Stimulated activated CD8-positive, alpha-beta memory T cell treated with anti-CD3 and anti-CD28 coated beads, Interleukin-7, amount 100 ng/mL, for 24 hours (primary cell): ENCODE data around the gene KLF3.
A peak's percentile ranks its signal among the peaks of the same experiment; 100 is the strongest.

Experiments used
- DNase-seq: peaks from one replicate; pipeline ENCODE4 v3.0.0-alpha.2; 2020; ENCODE audit warnings: low read depth

KLF3 gene

DNA sequence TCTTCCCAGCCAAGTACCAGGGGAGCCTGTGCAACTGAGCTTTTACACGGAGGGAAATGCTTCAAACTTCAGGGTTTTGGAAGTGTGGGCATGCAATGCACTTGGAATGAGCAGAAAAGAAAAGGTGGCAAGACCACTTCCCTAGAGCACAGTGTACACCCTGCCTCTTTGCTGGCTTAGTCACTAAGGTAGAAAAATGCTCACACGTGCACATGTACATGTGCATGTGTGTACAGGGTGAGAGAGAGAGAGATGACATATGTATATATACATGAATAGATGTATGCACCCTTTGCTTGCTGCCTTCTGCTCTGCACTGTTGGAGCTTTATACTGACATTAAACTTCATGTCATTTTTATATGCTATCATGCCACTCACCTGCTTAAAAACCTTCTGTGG, 7.9 kb upstream of the KLF3 start:
- no peak for DNase-seq

DNA sequence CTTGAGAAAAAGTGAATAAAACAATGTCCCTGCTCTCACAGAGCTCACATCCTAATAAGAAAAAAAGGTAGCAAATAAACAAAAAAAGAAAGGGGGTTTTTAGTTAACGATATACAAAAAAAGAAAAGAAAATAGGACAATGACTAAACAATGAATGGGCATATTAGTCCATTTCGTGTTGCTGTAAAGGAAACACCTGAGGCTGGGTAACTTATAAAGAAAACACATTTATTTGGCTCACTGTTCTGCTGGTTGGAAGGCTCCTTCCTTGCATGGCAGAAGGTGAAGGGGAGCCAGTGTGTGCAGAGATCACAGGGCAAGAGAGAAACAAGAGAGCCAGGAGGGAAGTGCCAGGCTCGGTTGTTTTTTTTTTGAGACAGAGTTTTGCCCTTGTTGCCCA, 4.7 kb upstream of the KLF3 start:
- DNase-seq: no peak

DNA sequence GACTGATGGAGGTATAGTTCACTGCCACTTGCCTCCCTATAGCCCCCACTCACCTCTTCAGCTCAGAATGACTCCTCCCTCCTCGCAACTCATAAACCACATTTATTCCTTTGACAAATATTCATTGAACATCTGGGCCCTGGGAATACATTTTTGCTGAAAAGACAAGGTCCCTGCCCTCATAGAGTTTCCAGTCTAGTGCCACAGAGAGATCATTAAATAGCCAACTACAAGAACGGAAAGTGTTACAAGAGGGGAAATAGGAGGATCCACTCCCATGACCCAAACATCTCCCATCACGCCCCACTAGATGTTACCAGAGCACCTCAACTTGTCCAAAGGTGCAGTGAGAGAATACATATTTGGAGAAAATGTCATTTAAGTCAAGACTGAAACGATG, 3.2 kb upstream of the KLF3 start:
- no peak for DNase-seq

DNA sequence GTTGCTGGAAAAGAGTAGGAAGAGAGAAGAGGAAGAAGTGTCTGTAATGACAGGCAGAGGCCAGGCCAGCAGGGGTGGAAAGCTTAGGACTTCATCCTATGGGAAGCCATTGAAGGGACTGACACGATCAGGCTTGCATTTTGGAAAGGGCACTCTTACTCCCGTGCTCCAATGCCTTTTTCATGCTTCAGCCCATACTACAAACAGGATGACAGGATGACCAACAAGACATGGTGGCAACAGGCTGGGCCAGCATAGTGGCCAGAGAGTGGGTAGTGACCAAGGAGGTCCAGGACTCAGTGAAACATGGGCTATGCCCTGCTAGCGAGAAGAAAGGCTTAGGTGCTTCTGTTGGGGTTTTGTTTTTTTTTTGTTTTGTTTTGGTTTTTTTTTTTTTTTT, 2.6 kb upstream of the KLF3 start:
- no peak for DNase-seq

DNA sequence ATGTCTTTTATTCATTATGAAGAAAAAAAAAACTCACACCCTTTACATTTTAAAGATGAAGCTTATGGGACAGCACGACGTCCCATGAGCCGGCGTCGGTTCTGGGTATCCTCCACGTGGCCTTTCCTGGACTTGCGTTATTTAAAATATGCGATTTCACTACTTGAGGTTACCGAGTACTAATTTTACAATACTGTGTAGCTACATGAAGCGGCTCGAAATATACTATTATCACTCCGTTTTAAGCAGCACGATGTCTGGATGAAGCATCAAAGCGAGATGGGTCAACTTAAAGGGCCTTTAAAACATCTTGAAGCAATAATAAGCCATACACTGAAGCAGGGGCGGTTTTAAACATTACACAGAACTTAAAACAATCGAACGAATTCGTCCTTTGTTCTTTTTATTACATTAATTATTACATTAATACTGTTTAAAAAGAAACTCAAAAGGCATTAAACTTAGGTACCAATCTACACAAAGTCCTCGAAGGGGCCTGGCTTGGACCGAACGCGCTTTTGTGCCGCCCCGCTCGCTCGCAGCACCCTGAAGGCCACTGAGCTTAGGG, 1.4 kb upstream of the KLF3 start:
- DNase-seq: no peak

DNA sequence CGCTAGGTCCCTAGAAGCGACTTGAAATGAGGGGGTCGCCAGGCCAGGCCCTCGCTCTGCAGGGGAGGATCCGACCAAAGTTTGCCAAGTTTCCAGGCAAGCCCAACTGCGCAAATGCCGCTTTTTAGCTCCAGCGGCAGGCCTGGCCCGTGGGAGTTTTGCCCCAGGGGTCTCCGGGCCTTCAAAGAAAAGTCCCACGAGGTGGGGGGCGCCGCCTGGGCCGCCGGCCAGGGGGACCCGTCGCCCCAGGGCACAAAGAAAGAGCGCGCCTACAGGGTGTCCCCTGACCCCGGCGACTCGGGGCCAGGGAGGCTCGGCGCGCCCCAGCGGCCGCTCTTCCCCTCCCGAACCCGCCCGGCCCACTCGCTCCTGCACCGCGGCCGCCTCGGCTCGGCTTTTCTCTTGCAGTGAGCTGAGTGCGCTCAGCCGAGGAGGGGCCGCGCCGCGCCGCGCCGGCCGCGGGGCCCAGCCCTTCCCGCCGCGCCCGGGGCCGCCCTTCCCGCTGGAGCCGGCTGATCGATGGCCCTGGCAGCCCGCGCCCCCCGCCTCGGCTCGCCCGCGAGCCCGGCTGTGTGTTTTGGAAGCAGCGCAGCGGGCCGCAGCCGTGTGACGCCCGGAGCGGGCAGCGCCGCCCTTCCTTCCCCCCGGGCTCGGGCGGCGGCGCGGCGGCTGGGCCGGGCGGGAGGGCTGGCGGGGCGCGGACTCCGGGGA, 754 bp upstream of the KLF3 start:
- peak; percentile 24 for DNase-seq

DNA sequence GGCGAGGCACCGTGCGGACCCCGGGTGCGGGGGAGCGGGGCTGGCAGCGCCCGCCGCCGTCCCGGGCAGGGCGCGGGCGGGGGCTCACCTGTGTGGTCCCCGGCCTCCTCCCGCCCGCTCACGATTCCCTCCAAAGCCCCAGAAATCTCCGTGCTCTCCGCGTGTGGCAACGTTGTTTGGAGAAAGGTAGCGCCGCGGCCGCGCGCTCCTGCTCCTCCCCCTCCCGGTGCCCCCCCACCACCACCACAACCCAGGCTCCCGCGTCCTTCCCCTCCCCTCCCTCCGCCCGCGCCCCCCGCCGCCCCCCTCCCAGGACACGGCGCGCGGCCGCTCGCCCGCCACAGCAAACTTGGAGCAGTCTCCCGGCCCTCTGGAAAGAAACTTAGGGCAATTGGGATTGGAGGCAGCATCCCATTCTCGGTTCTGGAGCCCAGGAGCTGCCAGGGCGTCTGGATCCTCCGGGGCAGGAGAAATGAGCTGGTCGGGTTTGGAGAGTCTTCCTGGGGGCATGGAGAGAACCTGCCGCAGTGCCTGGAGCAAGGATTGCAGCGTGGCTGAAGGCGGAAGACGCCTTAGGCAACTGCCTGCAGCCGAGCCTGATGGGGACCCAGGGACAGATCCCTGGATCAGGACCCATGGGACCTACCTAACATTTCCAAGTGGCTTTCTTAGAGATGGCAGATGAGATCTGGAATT, 855 bp downstream of the KLF3 start:
- DNase-seq: no peak

DNA sequence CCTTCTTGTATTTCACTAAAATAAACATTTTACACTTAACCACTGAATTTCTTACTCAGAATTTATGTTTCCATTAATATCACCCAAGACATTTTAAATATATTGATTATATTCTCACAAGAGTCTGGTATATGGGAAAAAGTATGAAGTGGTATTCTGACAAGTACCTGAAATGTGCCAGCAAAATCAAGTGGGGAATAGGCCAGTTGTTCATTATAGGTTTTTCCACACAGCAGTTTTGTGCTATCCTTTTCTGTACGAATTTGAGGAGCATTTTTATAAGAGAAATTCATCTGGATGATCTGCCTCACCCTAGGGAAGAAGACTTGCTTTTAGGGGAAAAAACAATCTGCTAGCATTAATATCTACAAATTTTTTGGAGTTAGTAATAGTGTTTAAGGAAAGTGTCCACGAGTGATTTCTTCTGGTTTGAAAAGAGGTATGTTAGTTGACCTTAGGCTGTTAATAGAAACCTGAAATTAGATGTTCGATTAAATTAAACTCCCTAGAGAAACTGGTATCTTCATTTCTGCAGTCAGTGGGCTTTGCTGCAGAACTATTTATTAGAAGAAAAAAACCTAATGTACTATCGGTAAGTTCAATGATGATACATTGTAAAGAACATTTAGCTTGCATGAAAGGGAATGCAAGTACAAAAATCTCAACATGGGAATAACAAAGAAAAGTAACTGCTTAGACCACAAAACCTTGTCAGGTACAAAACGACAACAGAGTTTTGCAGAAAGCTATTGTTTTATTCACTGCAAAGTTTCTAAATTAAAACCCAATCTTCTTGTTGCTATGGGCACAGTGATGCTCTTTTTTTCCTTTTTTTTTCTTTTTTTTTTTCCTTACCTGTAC, 1.8 kb downstream of the KLF3 start:
- DNase-seq: no peak

DNA sequence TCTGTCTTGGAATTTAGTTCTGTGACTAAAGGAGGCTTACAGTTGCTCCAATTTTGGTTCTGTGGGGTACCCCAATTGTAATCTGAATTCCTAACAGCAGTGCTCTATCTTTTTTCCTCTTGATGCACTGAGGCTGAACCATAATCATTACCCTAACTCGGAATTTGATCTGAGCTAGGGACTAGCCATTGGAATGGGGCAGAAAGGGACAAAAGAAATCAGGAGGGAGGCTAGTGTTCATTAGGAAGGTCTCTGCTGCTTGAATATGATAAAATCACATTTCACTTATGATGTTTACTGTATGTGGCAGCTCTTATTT, 2.7 kb downstream of the KLF3 start:
- DNase-seq: no peak

DNA sequence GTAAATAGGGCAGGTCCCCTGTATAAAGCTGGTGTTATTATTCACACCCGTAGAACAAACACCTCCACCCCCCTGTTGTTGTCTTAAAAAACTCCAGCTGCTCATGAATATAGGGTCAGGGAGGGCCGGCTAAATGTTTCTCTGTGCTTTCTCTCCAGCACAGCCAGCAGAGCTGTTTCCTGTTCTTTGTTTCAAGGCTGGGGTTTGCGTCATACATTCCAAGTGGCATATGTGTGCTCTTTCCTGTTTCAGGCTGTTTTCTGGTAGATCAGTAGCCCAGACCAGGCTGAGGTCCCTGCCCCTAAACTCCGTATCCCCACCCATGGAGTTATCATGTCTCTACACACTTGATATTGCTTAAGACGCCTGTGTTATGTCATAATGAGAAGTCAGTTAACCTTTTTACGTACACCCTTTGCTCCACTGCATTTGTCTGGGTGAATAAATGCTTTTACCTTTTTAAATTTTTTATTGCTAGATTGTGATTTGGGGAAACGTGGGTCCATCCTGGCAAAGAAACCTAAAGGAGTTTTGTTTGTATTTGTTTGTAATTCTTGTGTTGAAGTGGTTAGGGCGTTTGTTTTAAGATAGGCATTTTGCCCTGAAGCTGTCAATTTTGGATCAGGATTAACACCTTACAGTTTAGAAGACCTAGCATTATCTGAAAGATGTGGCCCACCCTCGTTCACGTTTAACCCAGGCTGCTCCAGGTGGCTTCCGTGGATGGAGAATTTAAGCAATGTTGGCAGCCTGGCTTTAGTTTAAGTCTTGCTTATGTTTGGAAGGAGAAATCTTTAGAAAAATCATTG, 3.3 kb downstream of the KLF3 start:
- DNase-seq: no peak

DNA sequence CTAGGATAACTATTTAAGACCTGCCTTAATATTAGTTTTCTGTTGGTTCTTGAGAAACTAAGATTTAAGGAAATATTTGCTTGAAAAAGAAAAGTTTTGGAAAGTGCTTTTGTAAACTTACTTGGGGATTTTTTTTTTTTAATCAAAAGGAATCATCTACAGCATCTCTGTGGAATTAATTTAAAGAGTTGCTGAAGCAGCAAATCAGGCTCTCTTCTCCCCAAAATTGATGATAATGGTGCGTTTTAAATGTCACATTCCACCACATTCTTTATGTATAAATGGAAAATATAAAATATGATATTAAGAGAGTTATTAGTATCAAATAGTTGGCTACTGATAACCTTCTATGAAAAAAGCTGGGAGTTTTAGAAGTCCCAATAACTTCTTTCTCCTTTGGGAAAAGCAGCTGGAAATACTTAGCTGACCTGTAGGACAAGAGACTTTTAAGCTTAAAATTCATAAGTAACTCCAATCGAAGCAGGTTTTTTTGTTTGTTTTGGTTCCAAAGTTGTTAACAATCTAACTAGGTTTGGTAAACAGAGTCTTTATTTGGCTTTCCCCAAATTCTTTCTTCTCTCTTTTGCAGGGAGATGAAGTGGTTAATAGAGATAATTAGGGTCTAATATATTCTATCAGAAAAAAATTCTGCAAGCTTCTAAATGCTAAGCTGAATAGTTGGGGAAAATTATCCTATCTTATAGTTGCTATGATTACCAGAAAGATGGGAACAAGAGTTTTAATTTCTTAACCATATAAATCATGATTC, 4.4 kb downstream of the KLF3 start:
- DNase-seq: no peak

DNA sequence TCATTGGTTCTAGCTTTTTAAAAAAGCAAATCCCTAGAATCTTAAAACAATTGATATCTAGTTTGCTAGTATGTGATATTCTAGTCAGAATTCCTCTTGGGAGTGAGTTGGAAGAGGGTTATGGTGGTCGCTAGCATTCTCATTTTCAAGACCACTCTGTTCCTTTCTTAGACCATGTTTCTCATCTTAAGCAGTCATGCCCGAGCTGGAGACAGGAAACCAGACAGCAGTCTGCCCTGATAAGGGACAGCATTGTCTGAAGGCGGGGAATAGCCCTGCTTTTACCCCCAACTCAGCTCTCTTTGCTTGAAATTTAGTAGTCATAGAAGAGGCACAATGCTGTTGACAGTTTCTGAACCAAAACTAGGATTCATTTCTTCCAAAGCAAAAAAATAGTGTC, 5.2 kb downstream of the KLF3 start:
- no peak for DNase-seq

DNA sequence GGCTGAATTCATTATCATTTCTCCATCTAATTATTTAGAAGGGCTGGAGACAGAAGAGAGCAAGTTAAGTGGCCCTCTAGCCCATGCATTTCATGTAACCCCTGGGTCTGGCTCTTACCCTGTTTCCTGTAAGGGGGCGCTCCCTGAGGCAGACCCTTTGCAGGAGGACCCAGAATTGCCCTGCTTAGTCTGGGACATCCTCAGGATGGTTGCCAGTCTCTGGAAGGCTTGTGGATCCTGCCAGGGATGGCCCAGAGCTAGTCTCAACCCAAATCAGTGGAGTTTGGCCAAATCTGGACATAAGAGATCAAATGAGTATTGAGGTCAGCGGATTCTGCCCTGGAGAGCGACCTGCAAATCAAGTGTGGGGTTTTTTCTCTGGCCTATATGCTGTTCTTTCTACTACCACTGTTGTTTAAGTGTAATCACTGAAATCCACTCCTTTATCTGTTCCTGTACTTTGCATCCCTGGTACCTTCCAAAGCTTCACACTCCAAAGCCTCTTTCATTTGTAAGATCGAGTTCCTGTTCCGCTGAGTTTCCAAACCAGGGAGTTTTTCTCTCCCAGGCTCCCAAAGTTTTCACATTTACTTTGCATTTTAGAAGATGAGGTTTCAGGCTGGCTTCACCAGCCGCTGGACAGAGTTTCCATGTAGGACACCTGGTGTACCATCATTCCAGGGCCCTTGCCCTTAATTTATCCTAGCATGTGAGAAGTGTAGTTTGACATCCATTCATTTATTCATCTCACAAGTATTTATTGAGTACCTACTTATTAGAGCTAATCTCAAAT, 6.3 kb downstream of the KLF3 start:
- no peak for DNase-seq

DNA sequence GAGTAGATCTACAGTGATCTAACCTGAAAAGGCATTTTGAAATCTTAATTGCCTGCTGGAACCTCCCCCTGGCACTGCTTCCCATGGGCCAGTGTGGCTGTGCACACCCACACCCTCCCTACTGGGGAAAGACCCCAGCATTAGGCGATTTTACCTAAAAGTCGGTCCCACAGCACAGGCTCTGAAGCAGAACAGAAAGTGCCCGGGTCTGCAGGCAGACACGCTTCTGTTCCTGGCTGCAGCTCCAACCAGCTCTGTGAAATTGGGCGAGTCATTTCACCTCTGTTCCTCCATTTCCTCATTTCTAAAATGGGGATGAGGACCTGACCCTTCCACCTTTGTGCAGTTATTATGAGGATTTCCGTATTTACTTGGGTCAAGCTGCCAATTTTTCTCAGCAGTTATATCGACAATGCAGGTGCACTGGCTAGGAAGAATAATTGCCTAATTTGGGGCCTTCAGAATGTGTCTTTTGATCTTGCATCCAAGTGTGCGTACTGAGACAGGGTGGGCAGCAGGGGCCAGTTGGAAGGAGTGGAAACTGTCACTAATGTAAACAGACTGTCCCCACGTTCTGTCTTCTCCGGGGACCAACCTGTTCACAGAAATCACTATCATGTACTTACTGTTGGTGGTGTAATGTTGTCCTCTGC, 7.1 kb downstream of the KLF3 start:
- DNase-seq: no peak

DNA sequence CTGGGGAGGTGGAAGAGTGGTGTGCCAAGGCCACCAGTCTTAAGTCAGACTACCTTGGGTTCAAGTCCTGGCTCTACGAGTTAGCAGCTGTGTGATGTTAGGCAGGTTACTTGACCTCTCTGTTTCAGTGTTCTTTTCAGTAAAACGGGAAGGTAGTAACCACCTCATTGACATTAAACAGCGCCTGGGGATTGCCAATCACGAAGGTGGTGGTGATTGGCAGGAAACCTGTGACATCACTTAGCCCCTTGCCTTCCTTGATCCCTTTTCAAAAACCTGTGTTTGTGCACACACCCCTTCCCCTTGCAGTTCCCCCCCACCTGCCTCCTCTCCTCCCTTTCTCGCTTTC, 7.6 kb downstream of the KLF3 start:
- no peak for DNase-seq

DNA sequence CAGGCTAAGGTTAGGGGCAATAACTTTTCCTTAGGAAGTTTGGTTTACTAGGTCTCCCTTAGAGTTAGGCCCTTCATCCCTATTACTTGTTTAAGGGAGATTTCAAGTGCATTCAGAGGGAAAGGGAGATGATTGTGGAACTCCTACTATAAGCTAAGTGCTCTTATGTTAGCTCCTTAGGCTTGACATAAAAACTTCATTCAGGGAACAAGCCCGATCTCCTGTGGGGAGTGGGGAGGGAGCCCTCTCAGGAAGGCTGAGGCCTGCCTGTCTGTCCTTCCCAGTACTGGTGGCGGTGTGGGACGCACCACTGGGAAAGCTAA, 8.0 kb downstream of the KLF3 start:
- no peak for DNase-seq

DNA sequence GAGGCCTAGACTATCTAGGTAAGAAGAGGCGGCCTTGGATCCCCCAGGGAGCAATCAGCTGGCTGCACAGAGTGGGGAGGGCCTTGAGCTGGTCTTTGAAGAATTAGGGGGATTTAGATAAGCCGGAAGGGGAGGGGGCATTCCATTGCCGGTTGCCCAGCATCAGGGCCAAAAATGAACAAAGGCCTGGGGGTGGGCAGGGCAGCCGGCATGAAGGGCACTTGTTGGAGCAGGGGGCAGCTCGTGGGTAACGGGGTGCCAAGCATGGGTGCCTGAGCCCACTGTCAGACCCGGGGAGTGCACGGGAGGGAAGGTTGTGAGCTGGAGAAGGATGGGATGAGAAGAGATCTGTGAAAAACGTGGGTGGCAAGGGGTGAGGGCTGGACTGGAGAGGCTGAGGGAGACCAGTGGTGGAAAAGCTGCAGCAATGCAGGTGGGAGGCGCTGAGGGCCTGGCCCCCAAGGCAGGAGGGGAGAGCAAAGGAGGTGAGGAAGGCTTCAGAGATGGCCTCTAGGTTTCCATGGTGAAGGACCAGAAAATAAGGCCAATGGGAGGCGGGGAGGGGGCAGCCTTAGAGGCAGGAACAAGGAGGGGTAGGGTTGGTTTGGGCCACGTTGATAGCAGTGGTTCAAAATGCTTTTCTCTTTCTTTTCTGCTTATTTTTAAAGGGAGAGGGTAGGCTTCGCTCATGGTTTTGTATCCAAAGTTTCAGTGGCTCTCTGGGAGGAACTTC, 8.6 kb downstream of the KLF3 start:
- no peak for DNase-seq

DNA sequence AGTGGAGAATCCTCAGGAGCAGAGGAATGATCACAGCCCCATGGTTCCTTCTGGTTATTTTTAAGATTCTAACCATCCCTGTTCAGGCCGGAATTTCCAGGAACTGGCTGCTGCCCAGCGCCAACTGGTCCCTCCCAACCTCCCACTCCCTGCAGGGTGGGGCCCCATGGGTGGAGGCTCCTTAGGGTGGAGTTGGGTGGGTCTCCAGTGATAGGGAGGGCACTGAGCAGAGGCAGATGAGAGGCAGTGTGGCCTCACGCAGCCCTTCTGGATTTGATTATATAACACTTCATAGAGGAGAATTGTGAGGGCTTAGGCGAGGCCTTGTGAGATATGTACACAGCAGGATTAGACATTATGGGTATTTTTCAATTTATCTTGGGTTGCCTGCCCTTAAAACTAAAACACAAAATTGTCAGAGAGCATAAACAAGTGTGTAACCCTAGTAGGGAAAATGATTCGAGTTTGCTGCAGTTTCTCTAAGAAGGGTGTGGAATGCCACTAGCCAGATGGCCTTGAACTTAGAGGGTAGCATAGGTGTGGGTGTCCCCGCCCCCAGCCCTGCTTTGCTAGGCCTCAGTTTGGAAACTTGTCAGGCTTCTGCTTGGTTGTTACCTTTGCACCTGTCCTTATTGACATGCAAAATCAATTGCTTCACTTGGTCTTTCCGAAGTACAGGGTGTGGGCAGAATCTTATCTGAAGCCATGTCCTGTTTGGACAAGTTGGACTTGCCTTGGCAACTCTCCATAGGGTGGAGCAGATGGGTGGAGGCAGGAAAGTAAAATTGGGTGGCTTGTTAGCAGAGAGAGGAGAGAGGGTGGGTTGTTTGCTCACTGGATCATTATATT, 9.4 kb downstream of the KLF3 start:
- no peak for DNase-seq
